SHP77 treated with DMSO at 0.1 percent for 48 hours (cell line): ENCODE measurements around the gene GSTT4.
"Not testable (repeated sequence)": the region's sequence is repeated elsewhere in the genome, so short reads cannot be mapped to it uniquely, and the experiment has no call there.

Experiments used
- DNase-seq: peaks from one replicate; lab custom pipeline; 2025; lab: John Stamatoyannopoulos, UW

Gene GSTT4

GRCh38 chr22:24005201-24005600 is at the start of gene GSTT4:
Gene GSTT4, minus strand, starts transcription at chr22:24005453. Its CDS starts 97 bp downstream, at chr22:24005356.
- DNase-seq, result no peak

- no peak for DNase-seq
These were observed 49.1 kb upstream of the GSTT4 start for GRCh38 chr22:24054356-24054755.

GRCh38 chr22:24053481-24054226 is 48.4 kb upstream of the GSTT4 start:
- DNase-seq, result no peak

GRCh38 chr22:24051568-24051967 is 46.3 kb upstream of the GSTT4 start:
- no peak for DNase-seq

GRCh38 chr22:24051028-24051427 is 45.8 kb upstream of the GSTT4 start:
- DNase-seq, result no peak

GRCh38 chr22:24049978-24050377 is 44.7 kb upstream of the GSTT4 start:
- DNase-seq, result no peak

GRCh38 chr22:24049211-24049610 is 44.0 kb upstream of the GSTT4 start:
- DNase-seq, result no peak

GRCh38 chr22:24046024-24046423 is 40.8 kb upstream of the GSTT4 start:
- DNase-seq, result no peak

GRCh38 chr22:24043958-24044357 is 38.7 kb upstream of the GSTT4 start:
- no peak for DNase-seq

- DNase-seq, result not testable (repeated sequence)
These were observed 38.2 kb upstream of the GSTT4 start for GRCh38 chr22:24043465-24043864.

GRCh38 chr22:24040946-24041345 is 35.7 kb upstream of the GSTT4 start:
- no peak for DNase-seq

GRCh38 chr22:24039046-24039445 is 33.8 kb upstream of the GSTT4 start:
- DNase-seq, result no peak

GRCh38 chr22:24037851-24038765 is 32.9 kb upstream of the GSTT4 start:
- DNase-seq, result no peak

- DNase-seq, result no peak
These were observed 30.0 kb upstream of the GSTT4 start for GRCh38 chr22:24035296-24035695.

- no peak for DNase-seq
These were observed 28.5 kb upstream of the GSTT4 start for GRCh38 chr22:24033731-24034130.

- DNase-seq, result no peak
These were observed 25.0 kb upstream of the GSTT4 start for GRCh38 chr22:24030186-24030702.

GRCh38 chr22:24029304-24029703 is 24.1 kb upstream of the GSTT4 start:
- DNase-seq, result no peak

GRCh38 chr22:24028533-24028932 is 23.3 kb upstream of the GSTT4 start:
- no peak for DNase-seq

GRCh38 chr22:24027991-24028390 is 22.7 kb upstream of the GSTT4 start:
- DNase-seq, result no peak

GRCh38 chr22:24027389-24027975 is 22.2 kb upstream of the GSTT4 start:
- DNase-seq, result no peak

- no peak for DNase-seq
These were observed 21.5 kb upstream of the GSTT4 start for GRCh38 chr22:24026733-24027132.

- DNase-seq, result no peak
These were observed 20.8 kb upstream of the GSTT4 start for GRCh38 chr22:24026056-24026455.

GRCh38 chr22:24025475-24025874 is 20.2 kb upstream of the GSTT4 start:
- DNase-seq, result no peak
